GM19193 (cell line): ENCODE measurements around the gene CDR2L.

Source experiments
- POLR2A ChIP-seq: IDR thresholded peaks from 4 replicates; pipeline ENCODE4 v1.6.1; 2011; ENCODE audit not compliant: insufficient read depth, insufficient read length; ENCODE audit errors: extremely low read depth

CDR2L gene

GRCh38 chr17:74953134-74953687 is 34.2 kb upstream of the CDR2L start:
- no peak for TF ChIP-seq POLR2A

- no peak for TF ChIP-seq POLR2A
Measured at GRCh38 chr17:74954115-74954514, 33.3 kb upstream of the CDR2L start.

DNA sequence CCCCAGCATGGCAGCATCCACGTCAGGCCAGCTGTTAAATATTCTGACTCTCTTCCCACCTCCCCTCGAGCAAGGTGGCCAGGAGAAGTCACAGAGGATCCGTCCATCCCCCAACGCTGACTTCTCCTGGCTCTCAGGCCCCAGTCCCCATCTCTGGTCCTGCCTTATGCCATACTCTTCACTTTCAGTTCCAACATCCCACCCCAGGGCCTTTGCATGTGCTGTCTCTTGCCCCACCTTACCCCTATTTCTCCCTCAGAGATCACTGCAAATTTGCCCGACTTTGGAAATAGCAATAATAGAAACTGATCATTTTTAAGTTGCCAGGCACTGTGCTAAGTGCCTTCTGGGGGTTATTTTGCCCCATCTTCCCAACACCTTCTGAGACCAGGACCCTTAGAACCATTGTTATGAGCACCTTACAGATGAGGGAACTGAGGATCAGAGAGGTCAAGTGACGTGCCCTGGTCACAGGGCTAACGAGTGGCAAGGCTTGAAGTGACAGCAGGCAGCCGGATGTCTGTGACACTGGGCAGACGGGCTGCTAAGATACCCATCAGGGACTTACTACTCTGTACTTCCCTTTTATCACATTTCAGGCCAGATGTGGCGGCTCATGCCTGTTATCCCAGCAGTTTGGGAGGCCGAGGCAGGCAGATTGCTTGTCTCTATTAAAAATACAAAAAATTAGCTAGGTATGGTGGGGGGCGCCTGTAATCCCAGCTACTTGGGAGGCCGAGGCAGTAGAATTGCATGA is 32.6 kb upstream of the CDR2L start:
- no peak for TF ChIP-seq POLR2A

- TF ChIP-seq POLR2A: no peak
Measured at GRCh38 chr17:74956093-74956492, 31.3 kb upstream of the CDR2L start.

DNA sequence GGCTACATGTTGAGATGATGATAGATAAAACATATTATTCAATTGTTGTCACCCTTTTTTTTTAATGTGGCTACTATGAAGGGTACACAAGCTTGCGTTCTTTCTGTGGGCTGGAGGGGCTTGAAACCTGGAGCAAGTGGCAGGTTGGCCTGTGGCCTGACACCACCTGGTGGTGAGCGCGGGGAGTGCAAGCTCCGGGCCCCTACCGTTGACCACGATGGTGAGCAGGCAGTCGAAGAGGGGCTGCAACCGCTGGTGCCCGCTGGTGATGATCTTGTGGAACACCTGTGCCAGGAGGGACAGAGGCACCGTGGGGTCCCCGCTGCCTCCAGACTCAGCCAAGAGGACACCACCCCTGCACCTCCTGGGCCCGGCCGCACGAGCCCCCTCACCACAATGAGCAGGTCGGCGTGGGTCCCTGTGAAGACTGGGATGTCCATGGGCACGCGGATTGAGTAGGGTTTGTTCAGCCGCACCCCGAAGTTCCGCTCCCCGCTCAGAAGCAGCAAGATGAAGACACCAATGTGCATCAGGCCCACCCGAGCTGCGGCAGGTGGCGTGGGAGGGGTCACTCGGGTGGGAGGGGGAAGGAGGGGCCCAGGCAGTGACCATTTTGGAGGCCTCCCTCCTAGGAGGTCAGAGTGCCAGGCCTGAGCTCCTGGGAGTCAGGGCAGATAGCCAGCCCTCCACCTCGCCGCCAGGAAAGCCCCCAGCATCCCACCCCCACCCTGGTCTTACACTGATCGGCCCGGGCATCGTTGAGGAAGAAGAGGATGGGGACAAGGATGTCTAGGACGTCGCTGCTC is 29.3 kb upstream of the CDR2L start:
- no peak for TF ChIP-seq POLR2A

DNA sequence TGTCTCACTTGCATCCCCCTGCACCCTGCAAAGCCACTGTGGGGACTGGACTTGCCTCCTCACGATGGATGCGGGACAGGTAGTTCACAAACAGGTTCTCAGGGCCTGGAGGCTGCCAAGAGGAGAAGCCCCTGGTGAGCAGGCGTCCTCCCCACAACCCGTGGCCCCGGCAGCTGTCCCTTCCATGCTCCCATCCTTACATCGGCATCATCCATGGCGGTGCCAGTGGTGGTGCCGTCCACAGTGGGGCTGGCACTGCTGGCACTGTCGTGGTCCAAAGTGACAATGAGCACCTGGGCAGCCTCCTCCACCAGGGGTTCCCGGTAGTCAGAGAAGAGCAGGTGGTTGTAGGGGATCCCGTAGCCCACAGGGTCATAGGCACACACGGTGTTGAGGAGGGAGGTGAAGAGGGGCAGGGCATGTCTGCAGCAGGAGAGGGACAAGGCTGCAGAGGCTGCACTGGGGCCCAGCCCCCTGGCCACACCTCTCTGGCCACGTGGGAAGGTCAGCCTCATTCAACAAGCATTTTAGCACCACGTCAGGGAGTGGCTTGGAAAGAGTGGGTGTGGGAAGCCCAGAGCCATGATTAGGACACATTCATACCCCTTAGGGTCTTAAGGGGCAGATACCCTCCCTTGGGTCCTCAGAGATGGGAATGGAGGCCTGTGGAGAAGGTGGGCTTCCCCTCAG is 27.5 kb upstream of the CDR2L start:
- no peak for TF ChIP-seq POLR2A

GRCh38 chr17:74960570-74961342 is 26.7 kb upstream of the CDR2L start:
- TF ChIP-seq POLR2A: no peak

DNA sequence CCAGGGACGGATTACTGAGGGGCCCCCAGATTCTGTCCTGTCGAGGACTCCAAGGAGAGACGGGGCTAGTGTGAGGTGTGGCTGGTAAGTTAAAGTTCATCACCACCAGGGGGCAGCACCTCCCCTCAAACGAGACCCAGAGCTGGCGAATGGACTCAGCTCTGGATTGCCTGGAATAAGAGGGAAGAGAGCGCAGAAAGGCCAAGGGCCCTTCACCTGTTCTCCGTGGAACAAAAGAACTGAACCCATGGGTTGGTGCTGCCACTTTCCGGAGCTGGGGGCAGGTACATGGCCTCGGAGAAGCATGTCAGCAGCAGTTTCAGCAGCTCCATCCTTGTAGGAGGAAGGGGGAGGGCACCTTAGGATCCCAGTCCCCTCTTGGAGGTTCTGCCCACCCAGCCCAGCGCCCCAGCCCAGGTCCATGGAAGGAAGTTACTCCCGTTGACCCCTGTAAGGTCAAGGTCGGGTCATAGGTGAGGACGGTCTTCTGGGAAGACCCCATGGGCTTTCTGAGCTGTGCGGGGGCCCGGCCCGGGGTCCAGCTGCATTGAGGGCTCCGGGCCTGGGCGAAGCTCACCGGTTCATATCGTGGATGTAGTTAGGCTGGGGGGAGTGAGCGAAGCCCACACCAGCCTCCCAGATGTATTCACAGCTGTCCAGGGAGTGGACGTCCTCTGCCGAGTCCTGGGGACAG is 25.6 kb upstream of the CDR2L start:
- TF ChIP-seq POLR2A: no peak

DNA sequence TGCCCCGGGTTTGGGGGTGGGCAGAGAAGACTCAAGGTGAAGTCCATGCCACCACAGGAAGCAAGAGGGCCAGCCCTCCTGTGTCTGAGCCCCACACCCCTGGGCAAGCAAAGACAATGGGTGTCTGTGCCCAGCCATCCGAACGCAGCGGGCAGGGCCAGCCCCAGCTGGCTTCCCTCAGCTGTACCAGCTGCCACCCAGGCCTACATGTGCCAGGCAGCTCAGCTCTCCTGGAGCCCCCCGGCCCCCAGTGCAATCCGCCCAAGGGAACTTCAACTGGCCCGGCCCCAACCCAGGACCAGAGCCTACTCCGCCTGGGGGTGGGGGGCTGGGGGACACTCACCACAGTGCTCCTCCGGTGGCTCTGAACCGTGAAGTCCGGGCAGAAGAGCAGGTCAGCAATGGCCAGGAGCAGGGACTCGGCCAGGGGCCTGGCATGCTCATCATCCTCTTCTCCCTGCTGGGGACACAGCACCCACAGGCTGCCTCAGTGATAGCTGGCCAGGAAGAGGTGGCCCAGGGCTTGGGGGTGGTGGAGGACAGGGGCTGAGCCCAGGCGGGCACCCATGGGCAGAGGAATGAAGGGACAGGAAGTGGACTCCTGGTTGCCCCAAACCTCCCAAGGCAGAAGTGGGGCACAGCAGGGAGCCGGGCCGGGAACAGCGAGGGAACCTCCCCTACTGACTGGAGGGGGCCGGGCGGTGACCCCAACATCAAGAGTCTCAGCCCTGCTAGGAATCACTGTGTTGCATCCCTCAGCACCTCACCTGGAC is 24.6 kb upstream of the CDR2L start:
- no peak for TF ChIP-seq POLR2A

DNA sequence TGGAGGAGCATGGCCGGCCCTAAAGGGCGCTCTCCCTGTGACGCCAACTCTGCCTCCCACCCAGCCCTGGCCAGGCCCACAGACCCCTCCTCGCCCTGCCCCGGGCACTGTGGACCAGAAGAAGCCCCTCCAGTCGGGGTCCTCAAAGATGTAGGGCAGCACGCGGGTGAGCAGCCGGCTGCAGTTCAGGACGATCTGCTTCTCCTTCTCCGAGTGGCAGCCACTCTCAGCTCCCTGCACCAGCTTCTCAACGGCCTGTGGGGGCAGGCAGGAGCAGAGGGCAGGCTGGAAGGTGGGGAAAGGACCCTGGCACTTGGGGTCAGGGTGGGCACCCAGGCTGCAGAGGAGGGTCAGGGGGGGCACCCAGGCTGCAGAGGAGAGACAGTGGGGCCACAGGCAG is 23.8 kb upstream of the CDR2L start:
- no peak for TF ChIP-seq POLR2A

DNA sequence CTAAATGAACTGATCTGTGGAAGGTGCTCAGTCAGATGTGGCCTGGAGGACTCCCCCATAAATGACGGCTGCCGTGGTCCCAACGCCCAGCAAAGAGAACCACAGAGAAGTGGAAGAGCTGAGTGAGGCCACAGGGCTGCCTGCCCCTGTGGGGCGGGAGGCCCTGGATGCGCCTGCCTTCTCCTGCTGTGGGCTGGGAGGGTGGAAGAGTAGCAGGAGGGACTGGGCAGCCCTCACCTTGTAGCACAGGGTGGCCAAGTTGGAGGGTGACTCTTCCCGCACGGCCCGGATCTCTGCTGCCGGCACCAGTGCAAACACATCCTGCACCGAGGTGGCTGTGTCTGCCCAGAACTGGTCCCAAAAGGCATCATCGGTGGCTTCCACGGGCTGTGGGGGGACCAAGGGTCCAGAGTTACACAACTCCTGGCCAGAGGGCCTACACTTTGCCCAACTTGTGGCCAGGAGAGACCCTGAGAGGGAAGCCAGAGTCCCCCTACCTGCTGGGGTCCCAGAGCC is 23.1 kb upstream of the CDR2L start:
- no peak for TF ChIP-seq POLR2A

DNA sequence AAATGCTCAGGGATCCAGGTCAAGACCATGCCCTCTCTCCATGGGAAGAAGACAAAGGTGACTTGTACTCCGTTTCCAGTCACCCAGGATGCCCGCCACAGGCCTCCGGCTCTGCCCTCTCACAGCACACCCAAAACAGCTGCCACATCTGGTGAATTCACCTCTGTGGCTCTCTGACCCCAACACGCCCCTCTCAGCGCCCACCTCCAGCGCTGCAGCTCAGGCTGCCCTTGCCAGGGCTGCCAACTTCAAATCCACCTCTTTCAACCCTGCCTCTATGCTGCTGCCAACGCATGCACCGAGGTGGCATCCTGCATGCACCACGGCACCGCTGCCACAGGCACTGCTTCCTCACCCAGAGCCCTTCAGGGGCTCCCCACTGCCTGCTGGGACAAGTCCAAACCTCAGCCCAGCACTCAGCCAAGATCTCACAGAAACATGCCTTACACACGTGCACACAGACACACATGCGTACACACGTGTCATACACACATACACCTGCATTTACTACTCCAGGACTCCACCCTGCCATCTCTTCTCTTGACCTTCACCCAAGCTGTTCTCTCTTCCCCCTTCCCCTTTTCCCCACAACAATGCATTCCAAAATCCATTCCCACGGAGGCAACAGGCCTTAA is 22.3 kb upstream of the CDR2L start:
- TF ChIP-seq POLR2A: no peak

GRCh38 chr17:74968361-74968780 is 19.1 kb upstream of the CDR2L start:
- no peak for TF ChIP-seq POLR2A

GRCh38 chr17:74970395-74970794 is 17.0 kb upstream of the CDR2L start:
- no peak for TF ChIP-seq POLR2A
